ENCODE data around the gene CLCN6.

GRCh38 chr1:11874258-11874562 is 68.2 kb downstream of the CLCN6 start:
- TF ChIP-seq CTCF (IDR thresholded peaks at IDR 0.05) (no peak), POLR2A (IDR thresholded peaks at IDR 0.05) (no peak)

All from uterus (tissue), 2 donors.